ENCODE measurements around the gene UBE2E3.

DNA sequence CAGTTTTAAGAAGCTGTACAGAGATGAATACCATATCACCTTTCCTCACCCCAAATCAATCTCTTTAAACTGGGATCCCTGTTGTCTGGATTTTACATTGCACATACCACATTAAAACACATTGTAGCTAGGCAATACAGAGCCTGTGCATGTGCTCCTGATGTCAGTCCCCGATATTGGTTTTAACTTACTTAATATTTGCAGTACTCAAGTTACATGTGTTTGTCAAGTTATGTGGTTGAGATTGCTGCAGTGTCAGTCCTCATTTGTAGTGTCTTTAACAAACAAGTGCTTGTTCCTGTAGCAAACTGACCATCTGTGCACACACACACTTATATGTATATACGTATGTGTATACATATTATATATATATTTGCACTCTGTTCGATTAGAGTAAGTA is 10.4 kb upstream of the UBE2E3 start:
- TF ChIP-seq, protein P1, sequence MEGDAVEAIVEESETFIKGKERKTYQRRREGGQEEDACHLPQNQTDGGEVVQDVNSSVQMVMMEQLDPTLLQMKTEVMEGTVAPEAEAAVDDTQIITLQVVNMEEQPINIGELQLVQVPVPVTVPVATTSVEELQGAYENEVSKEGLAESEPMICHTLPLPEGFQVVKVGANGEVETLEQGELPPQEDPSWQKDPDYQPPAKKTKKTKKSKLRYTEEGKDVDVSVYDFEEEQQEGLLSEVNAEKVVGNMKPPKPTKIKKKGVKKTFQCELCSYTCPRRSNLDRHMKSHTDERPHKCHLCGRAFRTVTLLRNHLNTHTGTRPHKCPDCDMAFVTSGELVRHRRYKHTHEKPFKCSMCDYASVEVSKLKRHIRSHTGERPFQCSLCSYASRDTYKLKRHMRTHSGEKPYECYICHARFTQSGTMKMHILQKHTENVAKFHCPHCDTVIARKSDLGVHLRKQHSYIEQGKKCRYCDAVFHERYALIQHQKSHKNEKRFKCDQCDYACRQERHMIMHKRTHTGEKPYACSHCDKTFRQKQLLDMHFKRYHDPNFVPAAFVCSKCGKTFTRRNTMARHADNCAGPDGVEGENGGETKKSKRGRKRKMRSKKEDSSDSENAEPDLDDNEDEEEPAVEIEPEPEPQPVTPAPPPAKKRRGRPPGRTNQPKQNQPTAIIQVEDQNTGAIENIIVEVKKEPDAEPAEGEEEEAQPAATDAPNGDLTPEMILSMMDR (conservative IDR thresholded peaks at IDR 0.05; ENCODE audit: low read depth in 2 of 2): no peak
- TF ChIP-seq EZH2phosphoT487 (IDR thresholded peaks at IDR 0.05; ENCODE audit: unreplicated experiment): no peak
- TF ChIP-seq, protein P2, sequence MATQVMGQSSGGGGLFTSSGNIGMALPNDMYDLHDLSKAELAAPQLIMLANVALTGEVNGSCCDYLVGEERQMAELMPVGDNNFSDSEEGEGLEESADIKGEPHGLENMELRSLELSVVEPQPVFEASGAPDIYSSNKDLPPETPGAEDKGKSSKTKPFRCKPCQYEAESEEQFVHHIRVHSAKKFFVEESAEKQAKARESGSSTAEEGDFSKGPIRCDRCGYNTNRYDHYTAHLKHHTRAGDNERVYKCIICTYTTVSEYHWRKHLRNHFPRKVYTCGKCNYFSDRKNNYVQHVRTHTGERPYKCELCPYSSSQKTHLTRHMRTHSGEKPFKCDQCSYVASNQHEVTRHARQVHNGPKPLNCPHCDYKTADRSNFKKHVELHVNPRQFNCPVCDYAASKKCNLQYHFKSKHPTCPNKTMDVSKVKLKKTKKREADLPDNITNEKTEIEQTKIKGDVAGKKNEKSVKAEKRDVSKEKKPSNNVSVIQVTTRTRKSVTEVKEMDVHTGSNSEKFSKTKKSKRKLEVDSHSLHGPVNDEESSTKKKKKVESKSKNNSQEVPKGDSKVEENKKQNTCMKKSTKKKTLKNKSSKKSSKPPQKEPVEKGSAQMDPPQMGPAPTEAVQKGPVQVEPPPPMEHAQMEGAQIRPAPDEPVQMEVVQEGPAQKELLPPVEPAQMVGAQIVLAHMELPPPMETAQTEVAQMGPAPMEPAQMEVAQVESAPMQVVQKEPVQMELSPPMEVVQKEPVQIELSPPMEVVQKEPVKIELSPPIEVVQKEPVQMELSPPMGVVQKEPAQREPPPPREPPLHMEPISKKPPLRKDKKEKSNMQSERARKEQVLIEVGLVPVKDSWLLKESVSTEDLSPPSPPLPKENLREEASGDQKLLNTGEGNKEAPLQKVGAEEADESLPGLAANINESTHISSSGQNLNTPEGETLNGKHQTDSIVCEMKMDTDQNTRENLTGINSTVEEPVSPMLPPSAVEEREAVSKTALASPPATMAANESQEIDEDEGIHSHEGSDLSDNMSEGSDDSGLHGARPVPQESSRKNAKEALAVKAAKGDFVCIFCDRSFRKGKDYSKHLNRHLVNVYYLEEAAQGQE (IDR thresholded peaks at IDR 0.05; ENCODE audit: unreplicated experiment): no peak

All from GM23338 (cell line).